NCI-H69 (cell line): ENCODE measurements around the gene HK1.
A peak's percentile ranks its signal among the peaks of the same experiment; 100 is the strongest.

ENCODE experiments used
- DNase-seq: peaks from one replicate; lab custom pipeline; 2025; lab: John Stamatoyannopoulos, UW

The HK1 gene

DNA sequence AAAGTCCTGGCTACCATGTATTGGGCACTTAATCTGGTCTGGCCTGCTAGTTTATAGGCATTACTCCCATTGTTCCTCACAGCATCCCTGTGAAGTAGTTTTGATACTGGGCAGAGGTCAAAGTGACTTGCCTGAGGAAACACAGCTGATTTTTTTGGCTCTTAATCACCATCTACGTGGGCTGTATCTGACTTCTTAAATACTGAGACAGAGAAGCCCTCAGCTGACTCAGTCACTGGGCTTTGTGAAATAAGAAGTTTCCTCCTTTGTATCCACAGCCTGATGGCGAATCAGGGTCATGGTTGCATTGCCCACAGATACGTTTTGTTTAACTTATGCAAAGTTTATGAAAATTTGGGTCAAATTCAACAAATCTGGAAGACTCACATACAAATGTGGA, 125.2 kb downstream of the HK1 start:
- no peak for DNase-seq

DNA sequence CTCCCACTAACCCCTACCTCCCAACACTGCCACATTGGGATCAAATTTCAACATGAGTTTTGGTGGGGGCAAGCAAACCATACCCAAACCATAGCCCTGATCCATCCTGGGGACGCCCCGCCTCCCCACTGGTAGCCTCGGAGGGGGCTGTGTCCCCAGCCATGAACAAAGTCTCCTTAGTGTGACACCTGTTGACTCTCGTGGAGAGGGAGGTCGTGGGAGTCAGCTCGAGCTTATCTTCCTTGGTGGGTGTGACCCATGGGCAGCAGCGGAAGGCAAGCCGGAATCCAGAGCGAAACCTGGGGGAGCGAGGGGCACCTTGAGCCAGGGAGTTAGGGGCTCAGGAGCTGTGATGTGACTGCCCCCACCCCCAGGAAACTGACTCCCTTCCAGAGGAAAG, 126.5 kb downstream of the HK1 start:
- DNase-seq = no peak

DNA sequence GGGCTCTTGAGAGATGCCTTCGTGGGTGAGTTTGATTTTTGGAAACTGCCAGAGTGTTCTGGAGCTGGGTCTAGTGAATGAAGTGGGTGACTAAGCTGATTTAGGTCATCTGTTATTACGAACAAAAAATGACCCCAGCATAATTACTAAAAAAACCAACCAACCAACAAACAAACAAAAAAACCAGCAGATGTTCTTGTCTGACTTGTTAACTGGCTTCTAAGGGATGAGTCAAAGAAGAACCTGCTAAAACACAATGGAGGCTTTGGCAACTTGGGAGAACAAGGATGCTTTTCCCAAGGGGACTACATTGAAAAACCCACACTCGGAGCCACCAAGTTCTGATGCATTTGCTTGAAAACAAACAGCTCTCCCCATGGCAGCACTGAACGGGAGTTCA, 126.9 kb downstream of the HK1 start:
- no peak for DNase-seq

DNA sequence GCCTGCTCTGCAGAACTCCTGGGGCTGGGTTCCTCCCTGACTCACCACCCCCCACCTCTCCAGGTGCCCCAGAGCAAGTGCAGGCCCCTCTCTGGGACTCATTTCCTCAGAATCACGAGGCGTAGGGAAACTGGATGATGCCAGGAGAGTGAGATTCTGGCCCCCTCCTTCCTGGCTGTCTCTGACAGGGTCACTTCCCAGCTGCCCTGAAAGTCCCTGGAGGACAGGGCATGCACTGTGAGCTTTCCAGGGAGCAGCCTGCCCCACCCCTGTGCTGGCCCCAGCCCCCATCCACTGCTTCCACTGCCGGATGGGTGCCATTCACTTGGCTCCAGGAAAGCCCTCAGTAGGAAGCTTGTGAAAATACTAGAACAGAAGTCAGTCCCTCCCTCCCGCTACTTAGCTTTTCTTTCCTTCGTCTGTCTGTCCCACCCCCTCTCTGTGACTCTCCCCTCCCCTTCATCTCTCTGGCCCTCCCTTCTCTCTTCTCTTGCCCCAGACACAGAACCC, 128.1 kb downstream of the HK1 start:
- peak; percentile 25 for DNase-seq

DNA sequence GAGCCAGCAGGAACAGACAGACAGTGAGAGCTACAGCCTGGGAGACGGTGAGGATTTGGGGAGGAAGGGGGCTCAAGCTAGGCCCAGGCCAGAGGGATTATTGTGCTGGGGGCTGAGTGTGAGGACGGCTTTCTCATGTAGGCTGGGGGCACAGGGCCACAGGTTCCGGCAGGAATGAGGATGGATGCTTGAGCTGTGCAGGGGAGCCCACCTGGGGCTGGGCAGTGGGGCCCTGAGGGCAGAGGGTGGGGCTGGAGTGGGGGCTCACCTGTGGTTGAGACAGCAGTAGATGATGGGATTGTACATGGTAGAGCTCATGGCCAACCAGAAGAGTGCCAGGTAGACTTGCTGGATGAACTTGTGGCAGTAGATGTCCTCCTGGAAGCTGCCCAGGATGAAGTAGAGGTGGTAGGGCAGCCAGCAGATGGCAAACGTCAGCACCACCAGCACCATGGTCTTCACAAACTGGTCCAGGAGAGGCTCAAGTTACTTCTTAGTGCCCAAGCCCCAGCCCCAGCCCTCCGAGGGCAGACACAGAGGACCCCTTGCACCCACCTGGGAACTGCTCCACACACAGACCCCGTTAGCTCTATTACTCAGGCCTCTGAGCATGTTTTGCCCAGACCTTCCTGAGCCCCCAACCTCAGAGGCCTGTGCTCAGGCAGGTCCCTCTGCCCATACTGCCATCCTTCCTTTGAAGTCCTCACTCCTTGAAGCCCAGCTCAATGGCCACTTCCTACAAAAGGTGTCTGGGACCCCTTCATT, 128.7 kb downstream of the HK1 start:
- DNase-seq = no peak

DNA sequence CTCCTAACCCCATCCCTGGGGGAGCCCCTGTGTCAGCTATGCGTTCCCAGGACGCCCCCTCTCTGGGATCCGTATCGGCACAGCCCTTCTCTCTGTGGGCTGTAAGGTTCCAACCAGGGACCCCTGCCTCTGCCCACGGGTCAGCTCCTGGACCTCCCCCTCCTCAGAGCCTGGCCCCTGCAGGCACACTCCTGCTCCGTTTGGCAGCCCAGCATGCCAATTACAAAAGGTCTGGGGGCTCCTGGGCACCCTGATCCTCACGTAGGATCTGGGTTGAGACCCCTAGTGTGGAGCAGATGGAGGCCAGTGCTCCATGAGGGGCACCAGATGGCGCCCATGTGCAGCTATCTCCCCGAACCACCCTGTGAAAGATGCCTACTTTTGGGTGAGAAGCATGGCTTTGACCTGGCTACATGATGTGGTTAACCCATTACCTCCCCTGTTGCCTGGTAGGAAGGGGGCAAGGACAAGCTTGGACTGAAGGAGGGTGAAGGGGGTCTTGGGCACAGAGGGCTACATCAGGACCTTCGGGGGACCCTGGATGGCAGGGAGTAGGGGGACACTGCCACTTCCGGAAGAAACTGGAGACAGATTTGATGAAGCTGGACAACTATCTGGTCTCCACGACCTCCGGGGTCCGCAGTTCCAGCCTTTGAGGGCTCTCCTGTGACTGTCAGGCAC, 129.5 kb downstream of the HK1 start:
- DNase-seq = peak; percentile 48

DNA sequence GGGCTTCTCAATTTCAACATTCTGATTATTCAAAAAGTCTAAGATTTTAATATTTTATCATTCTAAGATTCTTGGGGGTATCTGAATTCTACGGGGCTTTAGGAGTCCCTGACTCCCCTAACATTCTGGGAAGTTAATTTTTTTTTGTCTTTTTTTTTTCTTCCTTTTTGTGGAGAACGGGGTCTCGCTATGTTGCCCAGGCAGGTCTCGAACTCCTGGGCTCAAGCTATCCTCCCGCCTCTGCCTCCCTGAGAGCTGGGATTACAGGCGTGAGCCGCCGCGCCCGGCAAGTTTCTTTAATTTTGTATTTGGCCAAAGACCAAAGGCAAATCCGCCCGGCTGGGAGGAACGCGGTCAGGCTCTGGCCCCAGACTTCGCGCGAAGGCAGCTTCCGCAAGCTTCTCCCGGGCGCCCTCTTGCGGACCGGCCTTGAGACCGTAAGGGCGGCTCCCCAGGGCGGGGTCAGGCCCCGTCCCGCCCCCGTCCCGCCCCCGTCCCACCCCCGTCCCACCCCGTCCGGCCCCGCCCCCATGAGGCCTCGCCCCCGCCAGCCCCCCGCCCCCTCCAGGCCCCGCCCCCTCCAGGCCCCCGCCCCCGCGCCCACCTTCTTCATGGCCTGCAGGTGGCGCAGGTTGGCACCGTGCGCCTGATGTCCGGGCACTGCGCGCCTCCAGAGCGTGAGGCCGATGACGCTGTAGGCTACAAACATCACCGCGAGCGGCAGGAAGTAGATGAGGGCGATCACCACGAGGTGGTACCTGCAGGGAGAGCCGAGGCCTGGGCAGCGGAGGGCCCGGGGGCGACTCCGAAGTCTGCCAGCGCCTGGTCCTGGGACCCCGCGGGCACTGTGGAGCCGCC, 130.3 kb downstream of the HK1 start:
- peak; percentile 94 for DNase-seq

DNA sequence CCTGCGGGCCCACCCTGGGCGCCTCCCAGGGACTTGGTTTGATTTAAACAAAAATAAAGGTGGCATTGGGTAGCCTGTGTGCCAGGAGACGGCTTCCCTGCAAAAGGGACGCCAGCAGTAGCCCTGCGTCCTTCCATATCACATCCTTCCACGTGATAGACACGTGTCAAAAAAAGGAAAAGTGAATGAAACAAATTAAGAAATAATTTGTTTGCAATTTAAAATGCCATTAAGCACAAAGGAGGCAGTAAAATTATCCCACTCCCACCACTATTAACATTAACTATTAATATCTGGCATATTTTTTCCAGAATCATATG, 130.8 kb downstream of the HK1 start:
- DNase-seq = no peak

DNA sequence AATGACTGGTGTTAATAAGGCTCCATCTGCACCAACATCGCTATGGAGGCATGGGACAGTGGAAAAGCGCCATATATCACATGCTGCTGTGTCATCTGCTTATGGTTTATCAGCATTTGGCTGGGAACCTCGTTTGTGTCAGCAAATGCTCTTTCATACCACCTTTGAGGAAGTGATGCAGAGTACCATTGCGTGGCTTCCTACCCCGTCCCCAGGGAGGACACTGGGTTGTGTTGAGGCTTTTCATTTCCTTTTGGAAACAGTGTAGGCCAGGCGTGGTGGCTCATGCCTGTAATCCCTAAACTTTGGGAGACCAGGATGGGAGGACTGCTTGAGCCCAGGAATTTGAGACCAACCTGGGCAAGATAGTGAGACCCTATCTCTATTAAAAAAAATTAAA, 131.7 kb downstream of the HK1 start:
- no peak for DNase-seq

DNA sequence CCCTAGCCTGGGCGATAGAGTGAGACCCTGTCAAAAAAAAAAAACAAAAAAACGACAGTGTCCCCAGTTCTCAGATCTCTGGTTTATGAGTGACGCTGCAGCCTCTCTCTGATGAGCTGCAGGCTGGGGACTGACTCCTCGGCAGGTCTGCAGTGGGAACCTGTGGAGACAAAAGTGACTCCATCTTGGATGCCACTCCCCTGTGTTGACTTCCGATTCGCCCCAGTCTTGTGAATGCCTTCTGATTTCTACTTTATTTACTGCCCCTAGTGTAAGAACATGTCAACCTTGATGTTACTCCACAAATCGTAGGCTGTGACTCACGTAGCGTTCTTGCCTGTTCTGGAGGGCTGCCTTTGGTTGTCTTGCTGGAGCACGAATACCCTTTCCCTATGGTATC, 132.2 kb downstream of the HK1 start:
- DNase-seq = no peak

DNA sequence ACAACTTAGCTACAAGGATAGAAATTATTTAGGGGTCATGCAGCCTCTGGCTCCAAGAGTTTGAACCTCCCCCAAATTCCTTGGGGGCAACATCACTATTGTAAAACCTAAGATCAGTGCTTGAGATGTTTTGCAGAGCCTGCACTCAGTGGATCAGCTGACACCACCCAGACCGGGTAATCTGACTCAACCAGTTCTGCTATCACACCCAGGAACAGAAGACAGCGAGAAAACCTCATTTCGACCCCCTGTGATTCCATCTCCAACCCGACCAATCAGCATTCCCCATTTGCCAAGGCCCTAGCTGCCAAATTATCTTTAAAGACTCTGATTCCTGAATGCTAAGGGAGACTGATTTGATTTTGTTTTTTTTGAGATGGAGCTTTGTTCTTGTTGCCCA, 133.2 kb downstream of the HK1 start:
- DNase-seq = no peak

DNA sequence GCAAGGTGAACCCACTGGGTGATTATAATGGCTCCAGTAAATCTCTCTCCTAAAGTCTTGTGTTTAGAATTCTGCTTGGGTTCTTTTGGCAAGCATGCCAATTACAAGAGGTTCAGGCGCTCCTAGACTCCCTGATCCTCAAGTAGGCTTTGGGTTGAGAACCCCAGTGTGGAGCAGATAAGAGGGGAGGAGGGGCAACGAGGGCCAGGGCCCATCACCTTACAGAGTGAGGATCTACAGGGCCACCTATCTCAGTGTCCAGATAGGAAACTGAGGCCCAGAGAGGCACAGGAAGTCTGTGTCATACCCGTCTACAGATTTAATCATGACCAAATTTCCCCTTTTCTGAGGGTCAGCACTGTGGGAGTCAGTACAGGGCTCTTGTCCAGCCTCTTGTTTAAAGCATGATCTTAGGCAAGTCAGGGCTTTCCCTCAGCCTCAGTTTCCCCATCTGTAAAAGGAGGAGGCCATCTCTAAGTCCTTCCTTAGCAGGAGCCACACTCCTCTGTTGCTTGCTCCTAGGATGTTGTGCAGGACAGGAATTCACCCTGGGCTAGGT, 134.0 kb downstream of the HK1 start:
- DNase-seq = no peak

DNA sequence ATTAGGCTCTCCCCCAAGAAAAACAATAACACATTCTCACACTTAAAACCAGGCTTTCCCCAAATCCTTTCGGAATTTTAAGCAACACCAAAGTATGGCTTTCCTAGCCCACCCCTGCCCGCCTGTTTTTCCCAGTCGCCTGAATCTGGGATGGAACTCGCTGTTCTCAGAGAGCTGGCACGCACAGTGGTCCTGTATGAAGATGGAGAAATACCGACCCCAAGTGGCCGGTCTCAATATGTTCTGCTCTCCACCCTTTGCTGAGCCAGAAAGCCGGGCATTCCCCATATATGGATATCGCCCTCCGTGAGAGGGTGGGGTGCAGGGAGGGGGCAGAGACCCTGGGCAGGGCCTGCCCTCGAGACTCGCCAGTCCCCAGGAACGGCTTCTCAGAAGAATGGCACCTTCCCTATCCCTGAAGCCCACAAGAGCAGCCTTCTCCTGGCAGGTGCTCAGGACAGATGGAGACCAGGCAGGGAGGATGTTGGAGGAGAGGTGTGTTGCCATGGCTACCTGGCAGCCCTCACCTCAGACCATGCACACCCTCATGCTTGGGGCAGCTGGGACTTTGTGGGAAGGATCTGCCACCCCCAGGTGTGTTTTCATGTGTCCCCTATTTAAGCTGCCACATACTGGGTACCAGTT, 135.0 kb downstream of the HK1 start:
- DNase-seq = peak; percentile 81

DNA sequence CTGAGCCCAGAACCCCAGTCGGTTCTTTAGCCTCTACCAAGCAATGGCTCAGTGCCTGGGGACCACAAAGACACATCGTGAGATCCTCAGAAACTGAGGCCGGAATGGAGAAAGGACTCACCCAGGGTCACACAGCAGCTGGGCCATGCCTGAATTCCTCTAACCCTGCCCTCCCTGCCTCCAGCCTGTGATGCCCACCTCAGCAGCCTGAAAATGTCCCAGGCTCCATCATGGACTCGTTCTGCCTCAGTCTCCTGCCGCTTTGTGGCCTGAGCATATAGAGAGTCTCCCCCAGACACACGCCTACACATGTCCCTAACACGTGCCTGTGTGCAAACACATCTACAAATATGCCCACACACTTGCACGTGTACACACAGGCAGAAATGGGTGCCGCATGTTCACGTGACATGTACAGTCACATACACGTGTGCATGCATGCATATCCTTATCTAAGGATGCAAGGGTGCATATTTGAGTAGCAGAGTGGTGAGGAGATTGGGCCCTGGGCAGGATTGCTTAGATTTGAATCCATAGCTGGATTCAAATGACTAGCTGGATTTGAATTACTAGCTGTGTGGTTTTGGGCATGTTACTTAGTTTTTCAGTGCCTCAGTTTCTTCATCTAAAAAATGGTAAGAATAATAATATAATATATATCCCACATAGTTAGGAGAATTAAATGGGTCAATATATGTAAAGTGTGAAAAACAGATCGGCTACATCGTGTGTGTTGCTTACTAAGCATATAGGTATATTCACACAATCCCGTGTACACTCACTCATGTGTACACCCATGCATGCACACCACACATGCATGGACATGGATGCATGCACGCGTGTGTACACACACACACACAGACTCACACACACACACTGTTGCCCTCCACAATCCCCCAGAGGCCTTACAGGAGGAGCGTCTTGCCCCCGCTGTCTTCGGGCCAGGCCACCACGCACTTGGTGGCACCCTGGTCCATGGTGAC, 136.0 kb downstream of the HK1 start:
- no peak for DNase-seq

DNA sequence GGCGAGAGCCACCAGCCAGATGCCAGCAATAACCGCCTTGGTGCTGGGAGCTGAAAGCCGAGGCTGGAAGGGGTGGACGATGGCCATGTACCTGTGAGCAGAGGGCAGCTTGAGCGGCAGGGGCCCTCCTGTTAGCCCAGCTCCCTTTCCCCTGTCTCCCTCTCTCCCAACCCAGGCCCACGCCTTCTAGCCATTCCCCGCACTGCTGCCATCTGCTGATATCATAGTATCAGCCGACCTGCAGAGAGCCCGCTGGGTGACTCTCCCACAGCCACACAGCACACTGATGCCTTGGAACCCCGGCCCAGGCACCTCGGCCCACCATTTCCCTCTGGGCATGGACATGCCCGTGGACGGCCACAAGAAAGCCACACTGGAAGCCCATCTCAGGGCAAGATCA, 136.8 kb downstream of the HK1 start:
- peak; percentile 13 for DNase-seq

DNA sequence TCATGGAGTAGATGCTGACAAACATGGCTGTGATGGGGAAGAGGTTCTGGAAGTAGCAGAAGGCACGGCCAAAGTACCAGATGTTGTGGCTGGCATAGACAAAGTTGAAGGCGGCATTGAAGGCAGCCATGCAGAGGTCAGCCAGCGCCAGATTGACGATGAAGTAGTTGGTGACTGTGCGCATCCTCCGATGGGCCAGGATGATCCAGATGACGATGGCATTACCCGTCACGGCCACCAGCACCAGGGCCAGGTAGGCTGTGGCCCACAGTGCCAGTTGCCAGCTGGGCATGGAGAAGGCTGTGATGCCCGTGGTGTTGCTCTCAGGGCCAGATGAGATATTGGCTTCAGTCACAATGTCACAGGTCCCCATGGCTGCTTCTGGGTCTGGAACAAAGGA, 137.7 kb downstream of the HK1 start:
- DNase-seq = no peak

DNA sequence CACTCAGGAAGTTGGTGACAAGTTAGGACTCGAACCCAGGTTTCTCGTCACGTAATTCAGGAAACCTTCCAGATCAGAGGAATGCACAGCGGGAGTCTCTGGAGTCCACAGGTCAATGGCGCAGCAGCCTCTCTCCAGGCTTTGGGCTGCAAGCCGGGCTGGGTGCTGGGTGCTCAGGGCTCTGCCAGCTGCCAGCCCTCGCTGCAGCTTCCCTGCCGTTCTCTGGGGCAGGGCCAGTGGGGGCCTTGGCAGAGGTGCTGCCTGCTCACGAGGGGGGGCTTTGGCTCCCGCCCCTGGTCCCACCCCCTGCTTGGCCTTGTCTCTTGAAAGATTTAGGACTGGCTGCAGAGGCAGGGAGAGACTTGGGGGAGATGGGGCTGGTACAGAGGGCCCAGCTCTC, 138.4 kb downstream of the HK1 start, which contains the start of gene TACR2:
Gene TACR2 (minus strand): TSS at position 224 of the 400 bp plus-strand sequence. CDS start 595 bp downstream, outside the sequence.
- peak; percentile 8 for DNase-seq

DNA sequence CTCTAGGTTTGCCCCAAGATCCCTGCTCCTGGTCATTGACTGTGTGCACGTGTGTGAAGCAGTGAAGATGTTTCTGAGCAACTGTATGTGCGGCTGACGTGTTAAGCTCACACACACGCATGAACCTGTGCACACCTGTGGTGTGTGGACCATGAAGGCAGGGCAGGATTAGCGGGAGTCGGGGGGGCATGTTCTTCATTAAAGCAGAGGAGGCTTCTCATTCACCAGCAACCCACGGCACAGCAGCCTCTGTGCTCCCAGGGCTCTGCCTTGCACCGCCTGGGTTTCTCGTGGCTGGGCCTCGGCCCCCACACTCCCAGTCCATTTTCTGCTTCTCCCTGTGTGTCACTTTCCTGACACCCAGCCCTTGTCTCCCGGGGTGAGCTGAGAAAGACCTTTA, 139.2 kb downstream of the HK1 start:
- DNase-seq = no peak

DNA sequence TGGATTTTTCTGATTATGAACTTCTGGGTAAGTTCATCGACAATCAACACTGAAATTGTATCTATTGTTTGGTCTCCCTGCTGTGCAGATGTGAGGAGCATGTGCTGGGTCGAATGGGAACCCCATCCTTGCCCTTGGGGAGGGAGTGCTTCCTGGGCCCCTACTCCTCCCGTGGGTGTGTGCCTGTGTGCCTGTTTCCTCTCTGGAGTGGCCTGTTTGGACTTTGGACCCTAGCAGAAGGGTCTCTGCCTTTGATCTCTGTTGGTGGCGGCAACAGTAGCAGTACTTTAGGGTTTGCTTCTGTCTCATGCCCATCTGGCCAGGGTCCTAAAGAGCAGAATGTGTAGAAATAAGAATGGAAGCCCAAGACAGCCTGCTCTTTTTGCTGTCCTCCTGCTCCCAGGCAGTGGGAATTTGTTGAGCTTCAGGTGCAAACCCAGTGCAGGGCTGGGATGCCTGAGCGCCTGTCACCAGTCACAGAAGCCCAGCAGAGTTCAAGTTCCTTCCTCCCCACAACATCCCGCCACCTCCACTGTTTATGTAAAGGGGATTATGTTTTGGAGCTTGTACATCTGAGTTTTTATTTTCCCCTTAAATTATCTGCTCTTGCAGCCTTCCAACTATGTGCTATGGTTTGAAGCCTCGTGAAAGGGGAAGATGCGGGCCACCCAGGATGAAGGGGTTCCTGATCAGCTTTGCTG, 139.9 kb downstream of the HK1 start:
- DNase-seq = peak; percentile 65
